ENCODE measurements around the gene RHOV.

DNA sequence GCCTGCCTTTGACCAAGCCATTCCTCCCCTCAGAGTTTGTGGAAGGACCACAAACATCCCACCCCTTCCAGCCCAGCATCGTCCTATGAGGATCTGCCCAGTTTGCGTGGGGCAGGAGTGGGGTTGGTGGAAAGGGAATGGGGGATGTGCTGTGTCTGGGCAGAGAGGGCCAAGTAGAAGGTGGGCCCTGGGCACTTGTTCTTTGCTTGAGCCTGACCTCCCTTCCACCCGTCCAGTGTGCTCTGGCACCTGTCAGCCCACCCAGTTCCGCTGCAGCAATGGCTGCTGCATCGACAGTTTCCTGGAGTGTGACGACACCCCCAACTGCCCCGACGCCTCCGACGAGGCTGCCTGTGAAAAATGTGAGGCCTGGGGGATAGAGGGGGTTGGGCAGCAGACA is 19.9 kb downstream of the RHOV start:
- TF ChIP-seq, protein P1, sequence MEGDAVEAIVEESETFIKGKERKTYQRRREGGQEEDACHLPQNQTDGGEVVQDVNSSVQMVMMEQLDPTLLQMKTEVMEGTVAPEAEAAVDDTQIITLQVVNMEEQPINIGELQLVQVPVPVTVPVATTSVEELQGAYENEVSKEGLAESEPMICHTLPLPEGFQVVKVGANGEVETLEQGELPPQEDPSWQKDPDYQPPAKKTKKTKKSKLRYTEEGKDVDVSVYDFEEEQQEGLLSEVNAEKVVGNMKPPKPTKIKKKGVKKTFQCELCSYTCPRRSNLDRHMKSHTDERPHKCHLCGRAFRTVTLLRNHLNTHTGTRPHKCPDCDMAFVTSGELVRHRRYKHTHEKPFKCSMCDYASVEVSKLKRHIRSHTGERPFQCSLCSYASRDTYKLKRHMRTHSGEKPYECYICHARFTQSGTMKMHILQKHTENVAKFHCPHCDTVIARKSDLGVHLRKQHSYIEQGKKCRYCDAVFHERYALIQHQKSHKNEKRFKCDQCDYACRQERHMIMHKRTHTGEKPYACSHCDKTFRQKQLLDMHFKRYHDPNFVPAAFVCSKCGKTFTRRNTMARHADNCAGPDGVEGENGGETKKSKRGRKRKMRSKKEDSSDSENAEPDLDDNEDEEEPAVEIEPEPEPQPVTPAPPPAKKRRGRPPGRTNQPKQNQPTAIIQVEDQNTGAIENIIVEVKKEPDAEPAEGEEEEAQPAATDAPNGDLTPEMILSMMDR (IDR thresholded peaks at IDR 0.05) = no peak
- TF ChIP-seq POLR2A (IDR thresholded peaks at IDR 0.05) = no peak
